H1 (cell line): ENCODE results near the gene IL17RD. TPM values are rescaled to one million over a fixed set of nuclear protein-coding genes. Genes with fewer than 3 reads are reported as not detected.

ENCODE experiments used
- CTCF ChIA-PET: fragments of 300-600 bp; sonication (Branson Sonifier 250); formaldehyde crosslinking; loops from one replicate; lab custom pipeline; 2021; ENCODE audit not compliant: partially characterized antibody; lab: Charles Lee
- POLR2A ChIA-PET: fragments of 300-600 bp; sonication (Branson Sonifier 250); formaldehyde crosslinking; loops from one replicate; lab custom pipeline; 2021; ENCODE audit warnings: inconsistent platforms; ENCODE audit not compliant: partially characterized antibody; lab: Charles Lee
- DNase-seq, 2 experiments: peaks; one replicate each; pipeline versions ENCODE4 v3.0.0 to v3.0.0-alpha.2; 2010 to 2022; ENCODE audit warnings: low spot score in 2 of 2, low read depth in 1 of 2, mixed read lengths in 1 of 2
- FAIRE-seq: peaks from 2 replicates; lab custom pipeline; 2011; peaks lifted over from hg19 to GRCh38; lab: Jason Lieb, UNC
- H2AFZ ChIP-seq: 2 replicates; pipeline ENCODE4 v1.8.1; 2012; ENCODE audit warnings: low read length, inconsistent platforms
- H2AK5ac ChIP-seq: 2 replicates; pipeline ENCODE4 v1.6.1; 2013; ENCODE audit warnings: low read depth, low read length
- H2BK120ac ChIP-seq: replicated peaks from 2 replicates; pipeline ENCODE3; 2013; ENCODE audit warnings: low read depth, low read length, inconsistent platforms
- H2BK12ac ChIP-seq: 2 replicates; pipeline ENCODE4 v1.6.1; 2013; ENCODE audit warnings: low read depth, low read length
- H2BK15ac ChIP-seq: 2 replicates; pipeline ENCODE4 v1.6.1; 2013; ENCODE audit warnings: low read length
- H2BK20ac ChIP-seq: 2 replicates; pipeline ENCODE4 v1.6.1; 2013; ENCODE audit warnings: low read length
- H2BK5ac ChIP-seq: 2 replicates; pipeline ENCODE4 v1.6.1; 2013; ENCODE audit warnings: low read depth, low read length
- H3K14ac ChIP-seq: 2 replicates; pipeline ENCODE4 v1.6.1; 2013; ENCODE audit warnings: inconsistent platforms; ENCODE audit not compliant: insufficient read length
- H3K18ac ChIP-seq: 2 replicates; pipeline ENCODE4 v1.6.1; 2013; ENCODE audit warnings: low read length; ENCODE audit errors: extremely low read depth
- H3K23ac ChIP-seq: 2 replicates; pipeline ENCODE4 v1.6.1; 2013; ENCODE audit warnings: inconsistent platforms; ENCODE audit not compliant: insufficient read length
- H3K23me2 ChIP-seq: 2 replicates; pipeline ENCODE4 v1.6.1; 2013; ENCODE audit warnings: low read depth, low read length
- H3K27ac ChIP-seq: 2 replicates; pipeline ENCODE4 v1.6.1; 2011; ENCODE audit warnings: low read depth, low read length, inconsistent platforms
- H3K27me3 ChIP-seq, 4 experiments: replicated peaks in 1 of 4; 1 replicate in 1 of 4; 2 replicates in 3 of 4; pipeline versions ENCODE4 v1.6.1 to v1.8.1; 2011 to 2013; ENCODE audit warnings: low read length in 3 of 4, mild to moderate bottlenecking in 3 of 4, inconsistent platforms in 2 of 4, mixed read lengths in 2 of 4, moderate library complexity in 1 of 4; ENCODE audit not compliant: control insufficient read depth in 3 of 4, insufficient read depth in 3 of 4; ENCODE audit errors: extremely low read depth in 1 of 4
- H3K36me3 ChIP-seq, 4 experiments: 2 replicates each; pipeline versions ENCODE4 v1.6.1 to v1.8.1; 2011 to 2013; ENCODE audit warnings: mild to moderate bottlenecking in 4 of 4, low read length in 3 of 4, moderate library complexity in 2 of 4, control low read depth in 1 of 4, inconsistent platforms in 1 of 4; ENCODE audit not compliant: insufficient read depth in 4 of 4, control insufficient read depth in 2 of 4
- H3K4ac ChIP-seq: replicated peaks from 2 replicates; pipeline ENCODE3; 2013; ENCODE audit warnings: low read length, low read depth, mixed read lengths, inconsistent platforms; ENCODE audit not compliant: insufficient read length
- H3K4me1 ChIP-seq, 4 experiments: replicated peaks in 1 of 4; 1 replicate in 1 of 4; 2 replicates in 3 of 4; pipeline versions ENCODE4 v1.6.1 to v1.8.1; 2011 to 2013; ENCODE audit warnings: low read length in 3 of 4, inconsistent platforms in 2 of 4, mixed read lengths in 1 of 4; ENCODE audit not compliant: insufficient read depth in 4 of 4, control insufficient read depth in 3 of 4
- H3K4me2 ChIP-seq, 2 experiments: 2 replicates each; pipeline versions ENCODE4 v1.6.1 to v1.8.1; 2011 to 2013; ENCODE audit warnings: low read depth in 2 of 2, low read length in 2 of 2, control low read depth in 1 of 2, inconsistent platforms in 1 of 2, mild to moderate bottlenecking in 1 of 2; ENCODE audit not compliant: insufficient read depth in 1 of 2
- H3K4me3 ChIP-seq, 4 experiments: fragments of 200-600, 300-600 bp in 1 of 4; sonication (generic), shearing (Covaris generic), sonication (Bioruptor Twin) in 1 of 4; 2 replicates each; pipeline versions ENCODE4 v1.5.1 to v1.8.1; 2011 to 2016; ENCODE audit warnings: low read length in 4 of 4, low read depth in 3 of 4, control low read depth in 2 of 4, inconsistent platforms in 2 of 4, mild to moderate bottlenecking in 2 of 4, mixed read lengths in 1 of 4, moderate library complexity in 1 of 4; ENCODE audit not compliant: insufficient read depth in 2 of 4; ENCODE audit errors: extremely low read depth in 1 of 4
- H3K56ac ChIP-seq: replicated peaks from 2 replicates; pipeline ENCODE3; 2013; ENCODE audit warnings: low read depth, mild to moderate bottlenecking, mixed read lengths, low read length, inconsistent platforms; ENCODE audit not compliant: insufficient read length
- H3K79me1 ChIP-seq: 2 replicates; pipeline ENCODE4 v1.6.1; 2013; ENCODE audit warnings: low read depth, low read length, control low read depth
- H3K79me2 ChIP-seq, 2 experiments: 2 replicates each; pipeline versions ENCODE4 v1.6.1 to v1.8.1; 2012 to 2013; ENCODE audit warnings: low read length in 2 of 2, mild to moderate bottlenecking in 2 of 2, inconsistent platforms in 1 of 2; ENCODE audit not compliant: insufficient read depth in 2 of 2, control insufficient read depth in 1 of 2
- H3K9ac ChIP-seq, 4 experiments: replicated peaks in 1 of 4; 1 replicate in 1 of 4; 2 replicates in 3 of 4; pipeline versions ENCODE4 v1.6.1 to v1.8.1; 2011 to 2013; ENCODE audit warnings: low read depth in 3 of 4, low read length in 3 of 4, control low read depth in 2 of 4, mild to moderate bottlenecking in 2 of 4, moderate library complexity in 2 of 4, inconsistent platforms in 1 of 4; ENCODE audit errors: extremely low read depth in 1 of 4
- H3K9me3 ChIP-seq, 2 experiments: 2 replicates each; pipeline versions ENCODE4 v1.6.1 to v1.8.1; 2012 to 2013; ENCODE audit warnings: mild to moderate bottlenecking in 2 of 2, moderate library complexity in 2 of 2, control low read depth in 1 of 2, inconsistent platforms in 1 of 2, low read depth in 1 of 2, low read length in 1 of 2, mixed read lengths in 1 of 2; ENCODE audit not compliant: insufficient read depth in 2 of 2
- H4K20me1 ChIP-seq, 2 experiments: replicated peaks in 1 of 2; 2 replicates each; pipeline versions ENCODE3 to v1.8.1; 2011 to 2013; ENCODE audit warnings: inconsistent platforms in 2 of 2, low read length in 2 of 2, mild to moderate bottlenecking in 1 of 2; ENCODE audit not compliant: insufficient read depth in 2 of 2, control insufficient read depth in 1 of 2
- H4K5ac ChIP-seq: 2 replicates; pipeline ENCODE4 v1.6.1; 2013; ENCODE audit warnings: low read length, low read depth, mixed read lengths, inconsistent platforms; ENCODE audit not compliant: insufficient read length
- H4K8ac ChIP-seq: 2 replicates; pipeline ENCODE4 v1.8.0; 2013; ENCODE audit warnings: mild to moderate bottlenecking, moderate library complexity, low read length, inconsistent platforms; ENCODE audit not compliant: insufficient read depth; ENCODE audit errors: extremely low read depth
- H4K91ac ChIP-seq: replicated peaks from 2 replicates; pipeline ENCODE3; 2013; ENCODE audit warnings: low read length, mixed read lengths, inconsistent platforms; ENCODE audit not compliant: insufficient read length
- ASH2L ChIP-seq: fragments of 200-600, 300-600 bp; sonication (generic); IDR thresholded peaks from one replicate; pipeline ENCODE4 v1.7.1; 2017; ENCODE audit warnings: low read length
- NANOG ChIP-seq: IDR thresholded peaks from 2 replicates; pipeline ENCODE4 v1.6.1; 2011; ENCODE audit warnings: low read length, low read depth, mild to moderate bottlenecking, inconsistent platforms; ENCODE audit not compliant: insufficient read depth, poor library complexity, severe bottlenecking
- SP4 ChIP-seq: IDR thresholded peaks from 2 replicates; pipeline ENCODE4 v1.6.1; 2012; ENCODE audit warnings: low read length, inconsistent platforms
- USF2 ChIP-seq: IDR thresholded peaks from 2 replicates; pipeline ENCODE4 v1.6.1; 2011; ENCODE audit warnings: low read length, improper control_type of control experiment
- WGBS, 2 experiments: shearing (Covaris generic) in 1 of 2; methylation state at CpG; one replicate each; pipeline versions ENCODE4 v1.1.6 to v1.1.7; 2013 to 2015; ENCODE audit warnings: low lambda C conversion rate in 2 of 2, mixed read lengths in 2 of 2, inconsistent platforms in 1 of 2, low coverage in 1 of 2, missing lambda C conversion rate in 1 of 2; ENCODE audit not compliant: insufficient replicate concordance in 2 of 2, insufficient coverage in 1 of 2, insufficient read length in 1 of 2; ENCODE audit errors: extremely low coverage in 1 of 2, missing lambda C conversion rate in 1 of 2; 5-methylcytosine and 5-hydroxymethylcytosine counted together
- polyA plus RNA-seq, 7 experiments: library from polyadenylated mRNA; depleted of rRNA in 3 of 7; stranded (reverse) in 5 of 7; unstranded in 2 of 7; fragments of >200 nt in 5 of 7; fragments of 200-250 nt in 2 of 7; gene quantifications; 1 replicate in 5 of 7; 2 replicates in 1 of 7; 4 replicates in 1 of 7; pipeline versions ENCODE4 v1.2.1 to v1.2.3, GENCODE V29; 2011 to 2013; ENCODE audit warnings: missing spikeins in 2 of 7, mixed read lengths in 2 of 7
- total RNA-seq: library from RNA; stranded (reverse); fragmentation: NEBNext Ultra II Directional; extraction: Animal tissue kit (Norgen Biotek cat#: 25700); gene quantifications from 2 replicates; pipeline ENCODE4 v1.2.1, GENCODE V29; 2021

Gene IL17RD
- total and polyA plus RNA-seq, 2 of the 8 experiments (the other 6 are each of a cell fraction or from before 2014, with no cell fraction given): 10.9 to 48.9 TPM

GRCh38 chr3:57140894-57141293, 24.3 kb downstream of the IL17RD start:
- Histone ChIP-seq H4K91ac (no peak overlapping the region), H3K9ac (no peak overlapping the region), H2BK20ac (no peak overlapping the region), H3K18ac (no peak overlapping the region), H3K36me3 (no peaks in the 10 kb centered on the region), H3K27ac (no peak overlapping the region), H3K4me1 (peaks cover 6 to 20% (median 12%) of the 10 kb centered on the region in 4 experiments; a peak in 6 of 7 replicates), H2BK120ac (no peak overlapping the region), H3K4me3 (no peak overlapping the region), H4K5ac (no peak overlapping the region), H2BK12ac (no peak overlapping the region), H3K14ac (no peak overlapping the region), H3K23me2 (no peaks in the 10 kb centered on the region), H2BK15ac (no peak overlapping the region), H3K23ac (no peak overlapping the region), H3K4me2 (no peak overlapping the region), H4K20me1 (peaks cover 0 to 7% of the 10 kb centered on the region in 2 experiments), H2AK5ac (no peak overlapping the region), H3K4ac (no peak overlapping the region), H2BK5ac (no peak overlapping the region), H2AFZ (no peak overlapping the region), H3K9me3 (no peaks in the 10 kb centered on the region), H3K79me2 (peaks cover 0 to 10% of the 10 kb centered on the region in 2 experiments; a peak in 1 of 4 replicates), H4K8ac (no peak overlapping the region), H3K79me1 (peaks cover 10% of the 10 kb centered on the region; the same call in 1 of the 2 replicates), H3K56ac (no peak overlapping the region), H3K27me3 (no peaks in the 10 kb centered on the region)
- ChIA-PET CTCF (interaction anchor here (0.9 to 2.5 kb wide), 6 partner anchors 13 to 81 kb away, joined by 3 to 6 read pairs (median 4); no protein-coding TSS in a partner anchor), POLR2A (interaction anchor here (0.6 to 4.8 kb wide), 4 partner anchors 10 to 228 kb away, joined by 3 to 39 read pairs (median 3); no protein-coding TSS in a partner anchor)
- no peak for FAIRE-seq
- 75% methylated on average over 5 of the region's 5 CpGs; no CpG with 5 or more reads in 1 of the 2 experiments for WGBS, 2 experiments
- DNase-seq: no peak
- TF ChIP-seq USF2 (no peak), NANOG (no peak), ASH2L (no peak), SP4 (no peak)
